Pancreas (tissue), 10 donors: ENCODE measurements around the gene TNIP1. TPM values are rescaled to one million over a fixed set of nuclear protein-coding genes. Genes with fewer than 3 reads are reported as not detected.
A peak's percentile ranks its signal among the peaks of the same experiment; 100 is the strongest.

Source experiments
- ATAC-seq, 4 donors: fragments of 200-7000 bp; cut with Tn5 transposase; one replicate each; pipeline versions ENCODE4 v1.8.0 to v1.9.1; 2020; ENCODE audit warnings: mild to moderate bottlenecking in 4 of 4, moderate library complexity in 4 of 4
- DNase-seq, 6 donors: peaks; one replicate each; pipeline ENCODE4 v3.0.0-alpha.2; 2020
- FAIRE-seq: peaks from 2 replicates; lab custom pipeline; 2012; peaks lifted over from hg19 to GRCh38; lab: Jason Lieb, UNC
- H3K27ac ChIP-seq, 4 donors: fragments of 200-600 bp; sonication (generic); 1 replicate in 3 of 4; 2 replicates in 1 of 4; pipeline versions ENCODE4 v1.5.0 to v1.8.0; 2020
- H3K27me3 ChIP-seq, 4 donors: fragments of 200-600 bp; one replicate each; pipeline ENCODE4 v1.8.0; 2021
- H3K36me3 ChIP-seq, 3 donors: fragments of 200-600 bp; sonication (generic) in 1 of 3; one replicate each; pipeline versions ENCODE4 v1.5.0 to v1.8.0; 2020 to 2021
- H3K4me1 ChIP-seq, 3 donors: fragments of 200-600 bp; one replicate each; pipeline ENCODE4 v1.8.0; 2021
- H3K4me3 ChIP-seq, 4 donors: fragments of 200-600 bp; sonication (generic) in 2 of 4; one replicate each; pipeline versions ENCODE4 v1.5.0 to v1.8.0; 2020 to 2021
- H3K9me3 ChIP-seq, 4 donors: fragments of 200-600 bp; one replicate each; pipeline ENCODE4 v1.8.0; 2021
- CTCF ChIP-seq, 4 donors: fragments of 200-600 bp; sonication (generic) in 3 of 4; IDR thresholded peaks; one replicate each; pipeline versions ENCODE4 v1.5.0 to v1.8.0; 2021; ENCODE audit warnings: antibody characterized with exemption in 4 of 4
- WGBS, 2 donors: extraction: QIAGEN DNeasy Blood & Tissue Kit; methylation state at CpG; one replicate each; pipeline ENCODE4 v1.1.7; 2013; 5-methylcytosine and 5-hydroxymethylcytosine counted together
- intact Hi-C, 3 donors: fragments of 100-400 bp; cut with DNase I; formaldehyde crosslinking; loops; one replicate each; pipeline versions ENCODE4 v1.11.1 to v1.14.2; 2022
- polyA plus RNA-seq, 2 donors: library from polyadenylated mRNA; stranded (reverse); fragments of 200-250 nt; gene quantifications; one replicate each; pipeline ENCODE4 v1.2.3, GENCODE V29; 2013
- total RNA-seq, 6 donors: library from RNA; stranded (reverse); fragmentation: NEBNext Ultra II Directional in 4 of 6; extraction: Animal tissue kit (Norgen Biotek cat#: 25700) in 4 of 6; gene quantifications; one replicate each; pipeline versions ENCODE4 v1.2.1 to v1.2.4, GENCODE V29; 2021 to 2023
- donor health status: healthy with polysubstance abuse.
- donor health status: DM: no; HTN: no; CAD: no; lungs with moderate emphysema.
- donor health status: DM: no; HTN: no; CAD: no.
- donor health status: control.
- donor health status: control.
- donor health status: Bipolar disorder and iron deficiency.
- donor health status: DM: yes; HTN: yes; CAD: no.
- donor health status: DM: no; HTN: no; CAD: no.
- donor health status: DM: no; HTN: no; CAD: no.
- donor health status: DM: yes; HTN: yes; CAD: no.

TNIP1 gene, protein sequence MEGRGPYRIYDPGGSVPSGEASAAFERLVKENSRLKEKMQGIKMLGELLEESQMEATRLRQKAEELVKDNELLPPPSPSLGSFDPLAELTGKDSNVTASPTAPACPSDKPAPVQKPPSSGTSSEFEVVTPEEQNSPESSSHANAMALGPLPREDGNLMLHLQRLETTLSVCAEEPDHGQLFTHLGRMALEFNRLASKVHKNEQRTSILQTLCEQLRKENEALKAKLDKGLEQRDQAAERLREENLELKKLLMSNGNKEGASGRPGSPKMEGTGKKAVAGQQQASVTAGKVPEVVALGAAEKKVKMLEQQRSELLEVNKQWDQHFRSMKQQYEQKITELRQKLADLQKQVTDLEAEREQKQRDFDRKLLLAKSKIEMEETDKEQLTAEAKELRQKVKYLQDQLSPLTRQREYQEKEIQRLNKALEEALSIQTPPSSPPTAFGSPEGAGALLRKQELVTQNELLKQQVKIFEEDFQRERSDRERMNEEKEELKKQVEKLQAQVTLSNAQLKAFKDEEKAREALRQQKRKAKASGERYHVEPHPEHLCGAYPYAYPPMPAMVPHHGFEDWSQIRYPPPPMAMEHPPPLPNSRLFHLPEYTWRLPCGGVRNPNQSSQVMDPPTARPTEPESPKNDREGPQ
- 100 to 1,000 TPM in 1 of 6 donors, 10 to 100 TPM in 5; 66.3 to 118 (median 71.0) TPM for total RNA-seq
- polyA plus RNA-seq = 10 to 100 TPM; 36.4 to 54.7 TPM

DNA sequence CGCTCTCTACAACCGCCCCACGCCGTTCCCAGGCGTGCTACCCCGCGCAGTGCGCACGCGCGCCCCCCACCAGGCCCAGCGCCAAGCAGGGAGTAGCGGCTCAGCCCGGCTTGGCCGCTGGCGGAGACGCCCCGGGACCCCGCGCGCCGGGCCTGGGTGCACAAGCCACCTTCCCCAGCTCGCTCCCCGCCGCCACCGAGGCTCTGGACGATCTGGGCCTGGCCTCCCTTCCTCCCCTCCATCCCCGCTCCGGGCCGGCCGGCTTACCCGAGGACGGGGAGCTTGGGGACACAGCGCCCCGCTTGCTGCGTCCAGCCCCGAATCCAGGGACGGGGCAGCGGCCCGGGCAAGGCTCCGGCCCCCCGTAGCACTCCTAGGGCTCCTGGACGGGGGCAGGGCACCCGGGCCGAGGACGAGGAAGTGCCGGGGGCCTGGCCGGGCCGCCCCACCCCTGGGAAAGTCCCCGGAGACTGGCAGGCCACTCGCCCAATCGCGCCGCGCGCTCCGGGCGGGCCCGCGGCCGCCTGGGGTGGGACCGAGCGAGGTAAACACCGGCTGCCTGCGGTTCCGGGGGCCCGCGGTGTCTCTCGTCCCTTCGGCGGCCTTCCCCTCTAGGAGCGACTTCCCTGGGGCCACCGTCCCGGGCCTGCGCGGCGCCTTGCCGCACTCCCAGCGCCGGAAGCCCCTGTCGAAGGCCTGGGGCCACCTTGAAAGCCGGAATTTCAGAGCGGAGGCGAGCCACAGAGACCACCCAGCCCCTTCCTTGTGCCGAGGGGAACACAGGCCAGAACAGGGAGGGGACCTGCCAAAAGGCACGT, at the start of gene TNIP1:
Gene TNIP1, minus strand, starts transcription at position 422 of the 818 bp plus-strand sequence. CDS start 15,939 bp downstream, outside the sequence.
- FAIRE-seq (no peak), DNase-seq (peak; percentile 93 to 99 (median 94)), ATAC-seq (peak; percentile 90 to 95 (median 94))
- no peaks in the 10 kb centered on the region for H3K9me3 ChIP-seq
- peaks cover 8 to 50% (median 29%) of the 10 kb centered on the region in 3 donors for H3K4me1 ChIP-seq
- no peaks in the 10 kb centered on the region for H3K36me3 ChIP-seq
- 0 to 1% methylated on average over 64 to 86 of the region's 86 CpGs for WGBS, 2 donors
- H3K4me3 ChIP-seq = peak within 1 kb of the TSS; percentile 78 to 97 (median 88)
- no peak for TF ChIP-seq CTCF (IDR thresholded peaks at IDR 0.05)
- H3K27ac ChIP-seq = peak within 1 kb of the TSS; percentile 86 to 99 (median 96)
- H3K27me3 ChIP-seq = no peaks in the 10 kb centered on the region
- intact Hi-C loops = no loop called here

DNA sequence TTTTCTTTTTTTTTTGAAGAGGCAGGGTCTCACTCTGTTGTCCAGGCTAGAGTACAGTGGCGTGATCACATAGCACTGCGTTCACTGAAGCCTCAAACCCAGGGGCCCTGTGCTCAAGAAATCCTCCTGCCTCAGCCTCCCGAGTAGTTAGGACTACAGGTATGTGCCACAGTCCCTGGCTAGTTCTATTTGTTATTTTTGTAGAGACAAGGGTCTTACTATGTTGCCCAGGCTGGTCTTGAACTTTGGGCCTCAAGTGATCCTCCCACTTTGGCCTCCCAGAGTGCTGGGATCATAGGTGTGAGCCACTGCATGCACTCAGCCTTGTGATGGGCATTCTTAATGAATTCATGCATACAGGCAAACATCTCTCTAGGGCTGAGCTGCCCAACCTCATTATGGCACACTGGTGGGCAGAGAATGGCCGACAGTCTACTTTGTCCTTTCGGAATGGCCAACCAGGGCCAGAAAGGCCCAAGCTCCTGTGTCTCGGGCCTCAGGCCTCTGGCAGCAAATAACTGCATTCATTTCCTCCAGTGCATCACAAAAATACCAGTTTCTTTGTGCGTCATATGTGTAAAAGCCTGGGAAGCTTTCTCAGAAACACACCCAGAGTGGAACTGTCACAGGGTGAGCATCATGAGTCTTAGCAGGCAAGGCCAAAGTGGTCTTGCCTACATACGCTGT, 49.5 kb upstream of the TNIP1 start:
- DNase-seq (no peak), FAIRE-seq (no peak), ATAC-seq (no peak)
- peak overlapping the region in 3 of 4 donors; percentile 38 to 75 (median 69) for H3K27ac ChIP-seq
- WGBS, 2 donors = 88 to 93% methylated on average over 8 of the region's 8 CpGs
- H3K27me3 ChIP-seq = no peaks in the 10 kb centered on the region
- no peak for TF ChIP-seq CTCF (IDR thresholded peaks at IDR 0.05)
- H3K4me3 ChIP-seq = no peak overlapping the region
- H3K9me3 ChIP-seq = no peaks in the 10 kb centered on the region
- H3K4me1 ChIP-seq = no peaks in the 10 kb centered on the region
- intact Hi-C loops = no loop called here
- peaks cover 0 to 12% (median 0%) of the 10 kb centered on the region in 3 donors for H3K36me3 ChIP-seq

- ATAC-seq (no peak), DNase-seq (no peak), FAIRE-seq (no peak)
- intact Hi-C loops = loop anchor here in 2 of 3 donors (5.0 to 10.0 kb wide), 3 partner anchors 33 to 116 kb away; no protein-coding TSS in a partner anchor
- no peaks in the 10 kb centered on the region for H3K27me3 ChIP-seq
- H3K4me1 ChIP-seq = peaks cover 0 to under 1% (median 0%) of the 10 kb centered on the region in 3 donors
- TF ChIP-seq CTCF (IDR thresholded peaks at IDR 0.05) = no peak
- H3K9me3 ChIP-seq = no peaks in the 10 kb centered on the region
- peaks cover 0 to 12% (median 0%) of the 10 kb centered on the region in 3 donors for H3K36me3 ChIP-seq
- 85% methylated on average over 4 of the region's 4 CpGs for WGBS, 2 donors
- no peak overlapping the region for H3K4me3 ChIP-seq
- no peak overlapping the region for H3K27ac ChIP-seq
Observed at GRCh38 chr5:151128817-151129216, 48.0 kb upstream of the TNIP1 start.

- intact Hi-C loops = loop anchor here in 2 of 3 donors (5.0 to 10.0 kb wide), 3 partner anchors 34 to 117 kb away; no protein-coding TSS in a partner anchor
- TF ChIP-seq CTCF (IDR thresholded peaks at IDR 0.05) = no peak
- DNase-seq (no peak), FAIRE-seq (no peak), ATAC-seq (no peak)
- Histone ChIP-seq H3K27ac (no peak overlapping the region), H3K9me3 (no peaks in the 10 kb centered on the region), H3K4me1 (peaks cover 0 to 4% (median 0%) of the 10 kb centered on the region in 3 donors), H3K36me3 (peaks cover 0 to 4% (median 0%) of the 10 kb centered on the region in 3 donors), H3K4me3 (no peak overlapping the region), H3K27me3 (no peaks in the 10 kb centered on the region)
- 88 to 89% methylated on average over 8 of the region's 8 CpGs for WGBS, 2 donors
Observed at GRCh38 chr5:151127926-151128325, 47.1 kb upstream of the TNIP1 start.
